Activated CD4-positive, CD25-positive, alpha-beta regulatory T cell treated with anti-CD3 and anti-CD28 coated beads, Interleukin-2, amount 50 U/mL, for 72 hours (primary cell): ENCODE results near the gene DOP1B.
"Not testable (repeated sequence)": the region's sequence is repeated elsewhere in the genome, so short reads cannot be mapped to it uniquely, and the experiment has no call there.

ENCODE experiments used
- DNase-seq: peaks from one replicate; pipeline ENCODE4 v3.0.0; 2021

DOP1B gene, protein sequence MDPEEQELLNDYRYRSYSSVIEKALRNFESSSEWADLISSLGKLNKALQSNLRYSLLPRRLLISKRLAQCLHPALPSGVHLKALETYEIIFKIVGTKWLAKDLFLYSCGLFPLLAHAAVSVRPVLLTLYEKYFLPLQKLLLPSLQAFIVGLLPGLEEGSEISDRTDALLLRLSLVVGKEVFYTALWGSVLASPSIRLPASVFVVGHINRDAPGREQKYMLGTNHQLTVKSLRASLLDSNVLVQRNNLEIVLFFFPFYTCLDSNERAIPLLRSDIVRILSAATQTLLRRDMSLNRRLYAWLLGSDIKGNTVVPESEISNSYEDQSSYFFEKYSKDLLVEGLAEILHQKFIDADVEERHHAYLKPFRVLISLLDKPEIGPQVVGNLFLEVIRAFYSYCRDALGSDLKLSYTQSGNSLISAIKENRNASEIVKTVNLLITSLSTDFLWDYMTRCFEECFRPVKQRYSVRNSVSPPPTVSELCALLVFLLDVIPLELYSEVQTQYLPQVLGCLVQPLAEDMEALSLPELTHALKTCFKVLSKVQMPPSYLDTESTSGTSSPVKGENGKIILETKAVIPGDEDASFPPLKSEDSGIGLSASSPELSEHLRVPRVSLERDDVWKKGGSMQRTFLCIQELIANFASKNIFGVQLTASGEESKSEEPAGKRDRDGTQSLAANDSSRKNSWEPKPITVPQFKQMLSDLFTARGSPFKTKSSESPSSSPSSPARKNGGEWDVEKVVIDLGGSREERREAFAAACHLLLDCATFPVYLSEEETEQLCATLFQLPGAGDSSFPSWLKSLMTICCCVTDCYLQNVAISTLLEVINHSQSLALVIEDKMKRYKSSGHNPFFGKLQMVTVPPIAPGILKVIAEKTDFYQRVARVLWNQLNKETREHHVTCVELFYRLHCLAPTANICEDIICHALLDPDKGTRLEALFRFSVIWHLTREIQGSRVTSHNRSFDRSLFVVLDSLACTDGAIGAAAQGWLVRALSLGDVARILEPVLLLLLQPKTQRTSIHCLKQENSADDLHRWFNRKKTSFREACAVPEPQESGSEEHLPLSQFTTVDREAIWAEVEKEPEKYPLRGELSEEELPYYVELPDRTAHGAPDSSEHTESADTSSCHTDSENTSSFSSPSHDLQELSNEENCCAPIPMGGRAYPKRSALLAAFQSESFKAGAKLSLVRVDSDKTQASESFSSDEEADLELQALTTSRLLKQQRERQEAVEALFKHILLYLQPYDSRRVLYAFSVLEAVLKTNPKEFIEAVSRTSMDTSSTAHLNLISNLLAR (N-terminal part only)

DNA sequence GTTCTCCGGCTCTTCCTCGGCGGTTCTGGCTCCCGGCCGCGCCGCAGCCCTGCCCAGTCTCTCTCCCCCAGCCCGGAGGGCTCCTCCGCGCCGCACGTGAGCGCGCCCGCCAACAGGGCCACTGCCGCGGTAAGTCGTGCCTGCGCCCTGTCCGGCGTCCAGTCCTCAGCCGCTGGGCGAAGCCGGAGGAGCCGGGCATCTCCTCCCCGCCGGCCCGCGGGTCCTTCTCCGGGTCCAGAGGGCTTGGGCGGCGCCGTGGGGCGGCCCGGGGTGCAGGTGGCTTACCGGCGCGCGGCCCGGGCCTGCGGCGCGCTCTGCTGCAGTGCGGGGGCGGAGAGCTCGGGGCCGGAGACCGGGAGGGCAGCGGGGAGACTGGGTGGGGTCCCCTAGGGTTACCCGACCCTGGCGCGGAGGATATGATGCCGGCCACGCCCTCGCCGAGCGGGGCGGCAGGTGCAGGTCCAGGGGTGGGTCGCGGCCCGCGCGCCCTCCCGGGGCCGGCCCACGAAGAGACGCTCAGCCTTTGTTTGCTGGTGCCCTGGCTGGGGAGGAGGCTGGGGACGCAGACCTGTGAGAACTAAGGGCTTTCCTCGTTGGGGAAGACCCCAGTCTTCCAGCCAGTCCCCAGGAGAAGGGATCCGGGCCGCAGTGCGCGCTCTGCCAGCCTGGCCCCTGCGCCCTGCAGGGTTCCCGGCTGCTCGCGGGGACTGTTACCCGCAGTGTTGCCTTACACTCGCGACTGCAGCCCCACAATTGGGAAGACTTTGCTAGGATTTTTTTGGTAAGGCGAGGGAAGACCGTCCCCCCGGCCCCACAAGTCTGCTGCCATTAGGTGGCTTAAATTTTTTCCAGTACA is at the start of gene DOP1B:
DOP1B (plus strand) TSS at position 10 of the 856 bp plus-strand sequence. CDS start 7,910 bp downstream, outside the sequence.
- no peak for DNase-seq

DNA sequence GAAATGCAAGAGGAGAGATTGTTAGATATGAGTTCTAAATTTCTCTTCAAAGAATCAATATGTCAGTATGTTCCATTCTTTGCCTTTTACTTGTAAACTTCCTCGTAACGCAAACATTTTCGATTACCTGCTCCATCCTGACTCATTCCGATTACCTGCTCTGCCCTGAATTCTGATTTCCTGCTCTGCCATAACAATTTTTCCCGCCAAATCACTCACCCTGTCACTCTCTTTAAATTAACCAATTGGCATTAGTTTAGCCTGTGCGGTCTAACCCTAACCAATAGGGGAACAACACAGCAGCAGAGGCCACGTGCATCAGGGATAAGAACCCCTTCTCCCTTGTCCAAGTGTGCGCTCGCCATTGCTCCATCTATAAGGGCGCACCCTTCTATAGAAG is 46.8 kb upstream of the DOP1B start:
- no peak for DNase-seq

DNA sequence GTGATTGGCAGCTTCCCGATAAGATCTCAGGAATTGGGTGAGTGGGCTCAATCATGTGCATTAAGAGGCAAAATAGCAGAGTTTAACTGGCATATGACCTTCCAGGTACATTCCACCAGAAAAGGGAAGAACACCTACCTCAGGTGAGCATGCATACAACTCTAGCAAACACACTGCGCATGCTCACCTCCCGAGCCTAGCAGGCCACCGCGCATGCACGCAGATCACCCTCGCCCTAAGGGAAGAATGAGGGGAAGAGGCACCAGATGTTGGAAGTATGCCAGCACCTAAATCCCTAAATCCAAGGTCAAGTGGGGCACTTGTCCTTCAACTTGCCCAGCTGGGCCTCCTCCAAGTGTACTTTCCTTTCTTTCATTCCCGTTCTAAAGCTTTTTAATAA is 45.4 kb upstream of the DOP1B start:
- no peak for DNase-seq

DNA sequence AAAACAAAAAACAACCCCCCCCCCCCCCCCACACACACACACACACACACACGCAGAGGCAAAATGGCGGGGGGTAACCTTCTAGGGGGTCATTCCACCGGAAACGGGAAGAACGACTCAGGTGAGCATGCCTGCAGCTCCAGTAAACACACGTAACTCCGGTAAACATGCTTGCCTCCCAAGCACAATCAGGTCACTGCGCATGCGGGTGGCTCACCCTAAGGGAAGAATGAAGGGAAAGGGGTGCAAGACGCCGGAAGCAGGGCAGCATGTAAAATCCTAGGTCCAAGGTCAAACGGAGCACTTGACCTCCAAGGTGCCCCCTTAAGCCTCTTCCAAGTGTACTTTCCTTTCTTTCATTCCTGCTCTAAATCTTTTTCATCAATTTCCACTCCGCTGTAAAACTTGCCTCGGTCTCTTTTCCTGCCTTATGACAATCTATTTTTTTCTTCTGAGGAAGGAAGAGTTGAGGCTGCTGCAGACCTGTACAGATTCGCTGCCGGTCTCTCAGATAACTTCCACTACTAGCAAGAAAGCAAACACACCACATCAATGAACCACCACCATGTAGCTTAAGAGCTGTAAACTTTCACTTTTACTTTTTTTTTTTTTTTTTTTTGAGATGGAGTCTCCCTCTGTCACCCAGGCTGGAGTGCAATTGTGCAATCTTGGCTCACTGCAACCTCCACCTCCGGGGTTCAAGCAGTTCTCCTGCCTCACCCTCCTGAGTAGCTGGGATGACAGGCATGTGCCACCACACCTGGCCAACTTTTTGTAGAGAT is 42.8 kb upstream of the DOP1B start:
- no peak for DNase-seq

DNA sequence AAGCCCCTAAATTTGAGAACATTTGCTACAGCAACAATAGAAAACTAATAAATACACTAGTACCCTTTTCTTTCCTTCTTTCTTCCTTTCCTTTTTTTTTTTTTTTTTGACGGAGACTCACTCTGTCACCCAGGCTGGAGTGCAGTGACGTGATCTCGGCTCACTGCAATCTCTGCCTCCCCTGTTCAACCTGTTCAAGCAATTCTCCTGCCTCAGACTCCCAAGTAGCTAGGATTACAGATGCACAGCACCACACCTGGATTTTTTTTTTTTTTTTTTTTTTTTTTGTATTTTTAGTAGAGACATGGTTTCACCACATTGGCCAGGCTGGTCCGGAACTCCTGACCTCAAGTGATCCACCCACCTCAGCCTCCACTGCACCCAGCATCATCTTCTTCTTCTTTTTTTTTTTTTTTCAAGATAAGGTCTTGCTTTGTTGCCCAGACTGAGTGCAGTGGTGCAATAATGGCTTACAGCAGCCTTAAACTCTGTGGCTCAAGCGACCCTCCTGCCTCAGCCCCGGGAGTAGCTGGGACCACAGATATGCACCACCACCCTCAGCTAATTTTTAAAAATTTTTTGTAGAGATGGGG is 41.4 kb upstream of the DOP1B start:
- DNase-seq, result no peak

DNA sequence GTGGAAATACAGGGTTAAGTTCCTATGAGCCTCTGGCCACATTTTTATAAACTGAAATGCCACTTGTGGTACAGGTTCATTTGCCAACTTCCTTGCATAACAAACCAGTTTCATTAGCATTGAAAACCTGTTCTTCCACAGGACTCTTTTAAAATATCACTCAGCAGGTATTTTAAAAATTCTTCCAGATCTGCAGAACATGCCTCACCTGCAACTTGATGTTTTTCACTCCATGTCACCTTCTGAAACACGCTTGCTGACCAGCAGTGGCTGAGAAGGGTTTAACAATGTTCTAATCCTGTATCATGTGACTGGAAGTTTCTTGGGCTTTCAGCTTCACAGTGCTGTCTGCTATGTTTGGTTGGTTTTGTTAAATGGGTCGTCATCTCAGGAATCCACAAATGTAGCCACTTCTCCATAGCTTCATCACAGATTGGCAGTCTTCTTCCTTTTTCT is 39.3 kb upstream of the DOP1B start:
- DNase-seq, result no peak

DNA sequence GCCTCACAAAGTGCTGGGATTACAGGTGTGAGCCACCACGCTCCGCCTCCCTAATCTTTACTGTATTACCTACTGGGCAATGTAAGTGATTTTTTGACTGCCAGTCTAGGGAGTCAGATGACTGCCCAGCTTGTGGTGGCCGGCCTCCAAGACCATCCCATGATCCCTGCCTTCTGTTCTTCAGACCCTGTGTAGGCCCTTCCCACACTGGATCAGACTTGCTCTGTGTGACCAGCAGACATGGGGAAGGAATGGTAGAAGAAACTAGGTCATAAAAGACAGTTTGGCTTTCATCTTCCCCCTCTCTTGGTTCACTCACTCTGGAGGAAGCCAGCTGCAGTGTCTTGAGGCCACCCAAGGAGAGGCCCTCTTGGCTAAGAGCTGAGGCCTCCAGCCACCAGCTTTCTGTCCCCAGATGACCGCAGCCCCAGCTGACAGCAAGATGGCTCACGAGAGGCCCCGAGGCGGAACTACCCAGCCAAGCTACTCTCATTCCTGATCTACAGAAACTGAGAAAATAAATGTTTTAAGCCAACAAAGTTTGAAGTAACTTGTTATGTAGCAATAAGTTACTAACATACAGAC is 36.2 kb upstream of the DOP1B start:
- no peak for DNase-seq

DNA sequence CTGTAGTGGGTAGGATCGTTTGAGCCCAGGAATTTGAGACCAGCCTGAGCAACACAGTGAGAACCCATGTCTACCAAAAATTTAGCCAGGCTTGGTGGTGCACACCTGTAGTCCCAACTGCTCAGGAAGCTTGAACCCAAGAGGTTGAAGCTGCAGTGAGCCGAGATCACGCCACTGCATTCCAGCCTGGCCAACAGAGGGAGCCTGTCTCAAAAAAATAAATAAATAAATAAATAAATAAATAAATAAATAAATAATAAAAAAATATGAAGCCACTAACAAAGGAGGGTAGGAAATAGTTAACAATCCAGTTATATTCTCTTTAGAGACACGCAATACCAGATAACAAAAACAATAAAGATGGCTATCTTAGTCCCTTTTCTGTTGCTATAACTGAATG is 33.6 kb upstream of the DOP1B start:
- DNase-seq, result no peak

DNA sequence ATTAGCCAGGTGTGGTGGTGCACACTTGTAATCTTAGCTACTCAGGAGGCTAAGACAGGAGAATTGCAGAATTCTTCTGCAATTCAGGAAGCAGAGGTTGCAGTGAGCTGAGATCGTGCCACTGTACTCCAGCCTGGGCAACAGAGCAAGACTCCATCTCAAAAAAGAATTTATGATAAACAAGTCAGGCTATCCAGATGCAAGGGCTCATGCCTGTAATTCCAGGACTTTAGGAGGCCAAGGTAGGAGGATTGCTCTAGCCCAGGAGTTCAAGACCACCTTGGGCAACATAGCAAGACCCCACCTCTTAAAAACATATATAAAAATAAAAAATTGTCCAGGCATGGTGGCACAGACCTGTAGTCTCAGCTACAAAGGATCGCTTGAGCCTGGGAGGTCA is 32.2 kb upstream of the DOP1B start:
- DNase-seq, result no peak

DNA sequence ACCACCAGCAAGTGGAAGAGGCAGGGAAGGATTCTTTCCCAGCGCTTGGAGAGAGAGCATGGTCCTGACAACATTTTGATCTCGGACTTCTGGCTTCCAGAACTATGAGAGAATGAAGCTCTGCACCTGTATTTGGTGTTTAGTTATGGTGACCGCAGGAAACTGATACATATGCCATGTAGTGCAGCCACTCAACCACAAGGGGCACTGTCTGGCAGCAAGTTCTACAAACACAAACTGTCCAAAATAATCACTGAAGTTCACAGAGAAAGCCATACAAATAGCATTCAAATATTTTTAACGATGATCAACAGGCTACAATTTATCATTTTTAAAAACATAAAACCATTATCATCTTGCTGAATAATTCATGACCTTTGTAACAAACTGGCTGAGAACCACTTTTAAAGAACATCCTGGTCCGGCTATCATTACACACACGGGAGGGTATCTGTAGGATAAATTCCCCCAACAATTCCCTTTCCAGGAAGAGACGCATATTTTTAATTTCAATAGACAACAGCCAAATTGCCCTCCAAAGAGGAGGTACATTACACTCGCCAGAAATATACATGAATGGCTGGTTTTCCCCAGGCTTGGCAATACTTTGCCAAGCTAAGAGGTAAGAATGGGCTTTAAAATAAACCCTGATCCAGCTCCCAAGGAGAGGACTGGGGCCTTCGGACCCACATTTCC is 31.0 kb upstream of the DOP1B start:
- DNase-seq, result peak; percentile 49

DNA sequence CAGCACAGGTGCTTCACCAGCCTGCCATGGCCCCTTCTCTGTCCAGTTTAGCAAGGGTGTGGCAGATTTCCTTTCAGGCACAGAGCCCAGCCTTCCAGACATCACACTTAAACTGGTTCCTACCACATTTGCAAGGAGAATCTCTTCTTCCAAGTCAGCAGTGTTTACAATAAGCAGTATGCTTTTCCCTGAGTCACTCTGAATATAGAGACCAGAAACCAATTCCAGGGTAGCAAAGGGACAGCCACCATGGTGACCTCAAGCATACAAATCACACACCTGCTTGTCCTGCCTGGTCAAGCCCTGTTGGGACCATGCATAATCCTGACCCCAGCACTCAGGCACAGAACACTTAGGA is 30.4 kb upstream of the DOP1B start:
- no peak for DNase-seq

DNA sequence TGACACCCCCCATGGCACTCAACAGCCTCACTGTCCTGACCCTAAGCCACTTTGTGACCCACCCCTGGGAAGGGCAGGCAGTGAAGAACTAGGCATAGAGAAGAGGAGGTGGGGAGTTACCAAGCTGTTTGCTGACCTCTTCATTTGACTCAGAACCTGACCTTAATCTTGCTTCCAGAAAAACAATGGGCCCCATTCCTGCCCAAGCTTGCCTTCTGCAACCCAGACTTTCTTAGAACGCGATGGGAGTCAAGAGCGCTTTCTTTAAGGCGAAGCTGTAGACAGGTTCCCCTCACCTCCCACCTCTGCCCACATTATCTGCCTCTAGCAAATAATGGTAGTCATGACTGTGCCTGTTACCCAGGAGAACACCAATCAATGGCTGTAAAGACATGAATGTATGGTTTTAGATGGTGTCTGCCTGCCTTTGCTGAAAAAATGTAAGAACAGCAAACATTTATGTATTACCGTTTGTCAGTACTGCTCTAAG is 30.0 kb upstream of the DOP1B start:
- no peak for DNase-seq

DNA sequence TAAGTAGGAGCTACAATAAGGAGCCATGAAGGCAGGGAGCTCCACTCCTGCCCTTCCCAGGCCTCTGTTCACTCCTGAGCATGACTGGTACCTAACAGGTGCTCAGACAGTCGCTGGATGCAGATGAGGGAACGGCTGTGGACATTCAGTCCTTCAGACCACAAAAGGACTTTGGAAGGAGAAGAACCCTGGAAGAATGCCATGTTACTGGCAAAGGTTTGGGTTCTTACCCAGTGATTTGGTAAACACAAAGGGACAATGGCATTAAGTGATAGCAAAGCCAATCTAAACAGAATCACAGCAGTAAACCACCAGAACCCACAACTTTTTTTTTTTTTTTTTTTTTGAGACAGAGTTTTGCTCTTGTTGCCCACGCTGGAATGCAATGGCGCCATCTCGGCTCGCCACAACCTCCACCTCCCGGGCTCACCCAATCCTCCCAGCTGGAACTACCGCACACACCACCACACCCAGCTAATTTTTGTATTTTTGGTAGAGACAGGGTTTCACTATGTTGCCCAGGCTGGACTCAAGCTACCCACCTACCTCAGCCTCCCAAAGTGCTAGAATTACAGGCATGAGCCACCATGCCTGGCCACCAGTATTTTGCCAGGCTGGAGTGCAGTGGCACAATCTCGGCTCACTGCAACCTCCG is 29.2 kb upstream of the DOP1B start:
- DNase-seq, result no peak

DNA sequence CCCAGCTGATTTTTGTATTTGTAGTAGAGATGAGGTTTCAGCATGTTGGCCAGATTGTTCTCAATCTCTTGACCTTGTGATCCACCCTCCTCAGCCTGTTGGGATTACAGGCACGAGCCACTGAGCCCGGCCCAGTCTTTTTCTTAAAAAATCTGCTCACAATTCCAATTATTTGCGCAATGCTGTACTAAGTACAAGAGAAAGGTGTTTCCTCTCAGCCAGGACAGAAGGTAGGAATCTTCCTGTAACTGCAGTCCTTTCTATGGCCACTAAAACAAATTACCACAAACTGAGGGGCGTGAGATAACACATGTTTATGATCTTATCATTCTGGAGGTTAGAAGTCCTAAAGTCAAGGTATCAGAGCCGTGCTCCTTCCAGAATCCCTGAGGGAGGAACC is 28.6 kb upstream of the DOP1B start:
- no peak for DNase-seq

DNA sequence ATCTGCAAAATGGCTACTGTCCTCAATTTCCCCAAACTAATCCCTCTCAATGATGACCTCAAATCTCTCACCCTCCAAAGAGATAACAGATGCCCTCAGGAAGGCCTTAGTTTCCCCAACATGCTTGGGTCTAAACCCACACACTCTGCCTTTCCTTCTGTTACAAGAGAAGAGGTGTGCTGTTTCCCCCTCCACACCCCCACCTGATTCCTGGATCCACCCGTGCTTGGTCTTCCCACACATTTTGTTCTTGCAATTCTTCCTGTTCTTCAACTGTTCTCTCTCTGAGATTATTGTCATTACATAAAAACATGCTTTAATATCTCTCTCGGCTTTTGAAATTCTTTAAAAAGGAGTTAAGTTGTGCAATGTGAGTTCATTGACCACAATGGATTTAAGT is 27.4 kb upstream of the DOP1B start:
- no peak for DNase-seq

DNA sequence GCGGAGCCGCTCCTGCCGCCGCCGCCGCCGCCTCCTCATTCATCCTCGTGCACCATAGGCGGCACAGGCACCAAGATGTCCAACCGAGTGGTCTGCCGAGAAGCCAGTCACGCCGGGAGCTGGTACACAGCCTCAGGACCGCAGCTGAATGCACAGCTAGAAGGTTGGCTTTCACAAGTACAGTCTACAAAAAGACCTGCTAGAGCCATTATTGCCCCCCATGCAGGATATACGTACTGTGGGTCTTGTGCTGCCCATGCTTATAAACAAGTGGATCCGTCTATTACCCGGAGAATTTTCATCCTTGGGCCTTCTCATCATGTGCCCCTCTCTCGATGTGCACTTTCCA is 26.2 kb upstream of the DOP1B start:
- DNase-seq, result not testable (repeated sequence)

DNA sequence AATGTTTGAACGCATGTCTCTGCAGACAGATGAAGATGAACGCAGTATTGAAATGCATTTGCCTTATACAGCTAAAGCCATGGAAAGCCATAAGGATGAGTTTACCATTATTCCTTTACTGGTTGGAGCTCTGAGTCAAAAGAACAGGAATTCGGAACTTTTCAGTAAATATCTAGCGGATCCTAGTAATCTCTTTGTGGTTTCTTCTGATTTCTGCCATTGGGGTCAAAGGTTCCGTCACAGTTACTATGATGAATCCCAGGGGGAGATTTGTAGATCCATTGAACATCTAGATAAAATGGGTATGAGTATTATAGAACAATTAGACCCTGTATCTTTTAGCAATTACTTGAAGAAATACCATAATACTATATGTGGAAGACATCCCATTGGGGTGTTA is 25.8 kb upstream of the DOP1B start:
- DNase-seq, result not testable (repeated sequence)

DNA sequence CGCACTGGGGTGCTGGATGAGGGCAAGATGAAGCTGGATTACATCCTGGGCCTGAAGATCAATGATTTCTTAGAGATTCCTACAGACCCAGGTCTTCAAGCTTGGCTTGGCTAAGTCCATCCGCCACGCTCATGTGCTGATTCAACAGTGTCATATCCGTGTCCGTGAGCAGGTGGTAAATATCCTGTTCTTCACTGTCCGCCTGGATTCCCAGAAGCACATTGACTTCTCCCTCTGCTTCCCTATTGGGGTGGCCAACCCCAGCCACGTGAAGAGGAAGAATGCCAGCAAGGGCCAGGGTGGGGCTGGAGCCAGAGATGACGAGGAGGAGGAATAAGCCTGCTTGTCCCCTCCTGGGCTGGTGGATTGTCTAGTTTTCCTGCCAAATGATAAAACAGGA is 23.9 kb upstream of the DOP1B start:
- no peak for DNase-seq

DNA sequence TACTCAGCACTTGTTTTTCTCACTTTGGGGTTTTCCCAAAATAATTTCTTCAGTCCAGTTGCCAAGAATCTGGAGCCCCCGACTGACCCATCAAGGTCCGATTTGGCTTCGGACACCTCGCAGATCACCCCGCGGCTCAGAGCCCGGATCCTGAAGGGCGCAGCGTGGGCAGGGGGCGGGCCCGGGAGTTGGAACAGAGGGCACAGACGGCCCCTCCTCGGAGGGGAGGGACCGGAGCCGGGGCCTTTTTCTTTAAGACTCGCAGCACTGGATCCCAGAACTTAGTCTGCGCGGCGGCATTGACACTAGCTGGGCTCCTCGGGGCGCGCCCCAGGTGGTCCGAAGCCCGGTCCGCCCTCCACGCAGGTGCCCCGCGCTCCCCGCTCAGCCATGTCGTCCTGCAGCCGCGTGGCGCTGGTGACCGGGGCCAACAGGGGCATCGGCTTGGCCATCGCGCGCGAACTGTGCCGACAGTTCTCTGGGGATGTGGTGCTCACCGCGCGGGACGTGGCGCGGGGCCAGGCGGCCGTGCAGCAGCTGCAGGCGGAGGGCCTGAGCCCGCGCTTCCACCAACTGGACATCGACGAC is 21.7 kb upstream of the DOP1B start, which contains the start of gene CBR3:
CBR3 (plus strand) TSS at position 277 of the 588 bp plus-strand sequence; CDS start at position 391, 114 bp downstream.
- DNase-seq, result peak; percentile 64
